HepG2 (cell line): ENCODE results near the gene PHACTR3. TPM values are rescaled to one million over a fixed set of nuclear protein-coding genes. Genes with fewer than 3 reads are reported as not detected.

Source experiments
- ATAC-seq: fragments of 200-7000 bp; cut with Tn5 transposase; 3 replicates; pipeline ENCODE4 v1.9.1; 2020; ENCODE audit warnings: mild to moderate bottlenecking, moderate library complexity
- BruUV-seq: library from RNA; stranded (reverse); fragments of 400-500 nt; replicated peaks from 2 replicates; lab custom pipeline; 2021; lab: Mats Ljungman, UMichigan
- CTCF ChIA-PET: fragments of 300-600 bp; formaldehyde crosslinking; extraction: SDS; loops from one replicate; lab custom pipeline; 2021; ENCODE audit warnings: low total read pairs, inconsistent platforms, low intra/inter-chr PET ratio; lab: Yijun Ruan, JAX
- POLR2A ChIA-PET: fragments of 350-600 bp; sonication (Branson Sonifier 250); formaldehyde crosslinking; loops from one replicate; lab custom pipeline; 2020; ENCODE audit warnings: antibody characterized with exemption, inconsistent platforms; lab: Yijun Ruan, JAX
- DNase-seq: peaks from one replicate; pipeline ENCODE4 v3.0.0-alpha.2; 2015; ENCODE audit warnings: low spot score
- FAIRE-seq: peaks from 3 replicates; lab custom pipeline; 2011; peaks lifted over from hg19 to GRCh38; lab: Jason Lieb, UNC
- H2AFZ ChIP-seq: one replicate; pipeline ENCODE4 v1.6.1; 2011; ENCODE audit warnings: low read length, inconsistent platforms
- H3K27ac ChIP-seq: fragments of 300-600 bp; 3 replicates; pipeline ENCODE4 v1.8.0; 2011; ENCODE audit warnings: mixed run types, mild to moderate bottlenecking, mixed read lengths, low read length, inconsistent platforms; ENCODE audit not compliant: insufficient read depth; ENCODE audit errors: extremely low read length
- H3K27me3 ChIP-seq, 2 experiments: fragments of 200-600 bp in 1 of 2; 2 replicates in 1 of 2; 3 replicates in 1 of 2; pipeline versions ENCODE4 v1.6.0 to v1.8.0; 2011; ENCODE audit warnings: low read length in 2 of 2, mild to moderate bottlenecking in 2 of 2, moderate library complexity in 2 of 2, inconsistent platforms in 1 of 2; ENCODE audit not compliant: insufficient read depth in 2 of 2, control insufficient read depth in 1 of 2
- H3K36me3 ChIP-seq, 2 experiments: fragments of 200-600 bp in 1 of 2; replicated peaks in 1 of 2; 2 replicates in 1 of 2; 3 replicates in 1 of 2; pipeline versions ENCODE4 v1.5.1 to v1.8.0; 2011; ENCODE audit warnings: low read length in 2 of 2, inconsistent platforms in 1 of 2; ENCODE audit not compliant: insufficient read depth in 2 of 2, control insufficient read depth in 1 of 2
- H3K4me1 ChIP-seq: 2 replicates; pipeline ENCODE4 v1.5.1; 2012; ENCODE audit warnings: low read length, inconsistent platforms; ENCODE audit not compliant: insufficient read depth
- H3K4me2 ChIP-seq: 2 replicates; pipeline ENCODE4 v1.6.0; 2011; ENCODE audit warnings: low read depth, low read length, inconsistent platforms
- H3K4me3 ChIP-seq, 3 experiments: fragments of 200-600 bp in 1 of 3; sonication (generic), shearing (Covaris generic) in 1 of 3; replicated peaks in 1 of 3; 2 replicates each; pipeline ENCODE4 v1.5.1; 2011 to 2016; ENCODE audit warnings: low read length in 3 of 3, inconsistent platforms in 2 of 3, low read depth in 2 of 3, mild to moderate bottlenecking in 2 of 3, control low read depth in 1 of 3, mixed read lengths in 1 of 3; ENCODE audit not compliant: insufficient read depth in 1 of 3
- H3K79me2 ChIP-seq: one replicate; pipeline ENCODE4 v1.6.1; 2011; ENCODE audit warnings: low read length, inconsistent platforms; ENCODE audit not compliant: insufficient read depth
- H3K9ac ChIP-seq: 2 replicates; pipeline ENCODE4 v1.6.0; 2011; ENCODE audit warnings: mild to moderate bottlenecking, low read depth, low read length, inconsistent platforms; ENCODE audit not compliant: insufficient read depth
- H3K9me3 ChIP-seq: 2 replicates; pipeline ENCODE4 v1.5.1; 2012; ENCODE audit warnings: mild to moderate bottlenecking, low read length
- H4K20me1 ChIP-seq: 2 replicates; pipeline ENCODE4 v1.6.0; 2011; ENCODE audit warnings: inconsistent platforms, mild to moderate bottlenecking, low read length, moderate library complexity; ENCODE audit not compliant: insufficient read depth
- ARNT2 ChIP-seq: sonication (generic); formaldehyde crosslinking; IDR thresholded peaks from 2 replicates; pipeline ENCODE4 v1.8.0; 2022; ENCODE audit warnings: mild to moderate bottlenecking, low read depth, missing genetic modification reagents, moderate library complexity
- BCL3 ChIP-seq: sonication (generic); formaldehyde crosslinking; IDR thresholded peaks from 2 replicates; pipeline ENCODE4 v1.5.1; 2020; ENCODE audit warnings: mild to moderate bottlenecking, missing genetic modification reagents, moderate library complexity
- DDIT3 ChIP-seq: sonication (generic); formaldehyde crosslinking; IDR thresholded peaks from 2 replicates; pipeline ENCODE4 v1.4.0; 2020; ENCODE audit warnings: mild to moderate bottlenecking, missing genetic modification reagents
- DMTF1 ChIP-seq: sonication (generic); formaldehyde crosslinking; IDR thresholded peaks from 2 replicates; pipeline ENCODE4 v1.4.0; 2020; ENCODE audit warnings: mild to moderate bottlenecking, missing genetic modification reagents
- E2F5 ChIP-seq: sonication (generic); formaldehyde crosslinking; conservative IDR thresholded peaks from 2 replicates; pipeline ENCODE4 v1.4.0; 2020; ENCODE audit warnings: missing genetic modification reagents
- GLI4 ChIP-seq: sonication (generic); formaldehyde crosslinking; IDR thresholded peaks from 2 replicates; pipeline ENCODE4 v1.5.1; 2020; ENCODE audit warnings: missing genetic modification reagents, mild to moderate bottlenecking, moderate library complexity, borderline replicate concordance
- JARID2 ChIP-seq: sonication (generic); formaldehyde crosslinking; IDR thresholded peaks from 2 replicates; pipeline ENCODE4 v1.8.1; 2023; ENCODE audit warnings: missing genetic modification reagents, inconsistent platforms; ENCODE audit not compliant: insufficient replicate concordance
- KLF12 ChIP-seq: sonication (generic); formaldehyde crosslinking; IDR thresholded peaks from 2 replicates; pipeline ENCODE4 v1.4.0; 2020; ENCODE audit warnings: missing genetic modification reagents, borderline replicate concordance
- SAFB2 ChIP-seq: sonication (generic); formaldehyde crosslinking; IDR thresholded peaks from 2 replicates; pipeline ENCODE4 v1.5.1; 2020; ENCODE audit warnings: missing genetic modification reagents, low read depth, mild to moderate bottlenecking, borderline replicate concordance
- SMAD9 ChIP-seq: sonication (generic); formaldehyde crosslinking; IDR thresholded peaks from 2 replicates; pipeline ENCODE4 v1.5.1; 2020; ENCODE audit warnings: mild to moderate bottlenecking, missing genetic modification reagents
- ZC3H4 ChIP-seq: sonication (generic); formaldehyde crosslinking; IDR thresholded peaks from 2 replicates; pipeline ENCODE4 v1.4.0; 2020; ENCODE audit warnings: missing genetic modification reagents, borderline replicate concordance
- ZFP91 ChIP-seq: sonication (generic); formaldehyde crosslinking; IDR thresholded peaks from 2 replicates; pipeline ENCODE4 v1.9.0; 2022; ENCODE audit warnings: missing genetic modification reagents, mild to moderate bottlenecking, borderline replicate concordance
- ZNF253 ChIP-seq: sonication (generic); formaldehyde crosslinking; IDR thresholded peaks from 2 replicates; pipeline ENCODE4 v1.8.0; 2022; ENCODE audit warnings: mild to moderate bottlenecking, missing genetic modification reagents, borderline replicate concordance
- ZNF761 ChIP-seq: sonication (generic); formaldehyde crosslinking; conservative IDR thresholded peaks from 2 replicates; pipeline ENCODE4 v1.4.0; 2020; ENCODE audit warnings: mild to moderate bottlenecking, missing genetic modification reagents
- ZNF782 ChIP-seq: sonication (generic); formaldehyde crosslinking; IDR thresholded peaks from 2 replicates; pipeline ENCODE4 v1.4.0; 2020; ENCODE audit warnings: missing genetic modification reagents, mild to moderate bottlenecking, borderline replicate concordance
- WGBS: methylation state at CpG from one replicate; pipeline ENCODE4 v1.1.6; 2017; ENCODE audit warnings: low lambda C conversion rate; 5-methylcytosine and 5-hydroxymethylcytosine counted together
- in situ Hi-C: cut with HindIII; loops from 2 replicates; pipeline ENCODE4 v1.10.0; 2017; ENCODE audit warnings: low pct_unique_long_range_greater_than_20kb; ENCODE audit not compliant: extremely low pct_ligation_motif_present
- intact Hi-C: fragments of 100-400 bp; cut with micrococcal nuclease; formaldehyde crosslinking; loops from one replicate; pipeline ENCODE4 v1.10.0; 2022; ENCODE audit not compliant: unreplicated experiment
- polyA plus RNA-seq, 8 experiments: library from polyadenylated mRNA; depleted of rRNA in 3 of 8; stranded (reverse) in 7 of 8; unstranded in 1 of 8; fragments of >200 nt; fragmentation: Illumina TruSeq in 4 of 8; extraction: Trizol in 4 of 8; gene quantifications; 2 replicates each; pipeline versions ENCODE4 v1.2.1 to v1.2.3, GENCODE V29; 2011 to 2016; ENCODE audit warnings: low read depth in 4 of 8, missing spikeins in 1 of 8, mixed read lengths in 1 of 8; ENCODE audit not compliant: insufficient read depth in 1 of 8
- total RNA-seq, 5 experiments: library from RNA; depleted of rRNA; stranded (reverse); fragments of >200 nt; fragmentation: Illumina TruSeq; extraction: Trizol; gene quantifications; 2 replicates each; pipeline ENCODE4 v1.2.3, GENCODE V29; 2016; ENCODE audit warnings: low read depth in 1 of 5

The PHACTR3 gene
- total and polyA plus RNA-seq, 2 of the 13 experiments (the other 11 are each of a cell fraction or from before 2014, with no cell fraction given): not detected

- no peak for TF ChIP-seq ZNF253 (CRISPR knock-in tag)
Observed at GRCh38 chr20:59587570-59587969, 16.8 kb upstream of the PHACTR3 start (continued).

- in situ Hi-C loops: no loop called here
- POLR2A ChIA-PET: no interaction called here
Observed at GRCh38 chr20:59588236-59588855, 16.0 kb upstream of the PHACTR3 start.

More at GRCh38 chr20:59588236-59588855, 16.0 kb upstream of the PHACTR3 start:
- CTCF ChIA-PET: no interaction called here
- DNase-seq (no peak), FAIRE-seq (no peak), ATAC-seq (no peak)
- no peak overlapping the region for H2AFZ ChIP-seq
- H3K9me3 ChIP-seq: no peaks in the 10 kb centered on the region
- peaks cover 6 to 81% of the 10 kb centered on the region in 2 experiments for H3K27me3 ChIP-seq
- BruUV-seq: no TSS peak
- H3K36me3 ChIP-seq: no peaks in the 10 kb centered on the region
- H3K4me3 ChIP-seq: no peak overlapping the region
- 0 out of 2 replicates have a peak, but pooled peaks cover 5% of the 10 kb centered on the region for H3K4me1 ChIP-seq
- no peak overlapping the region for H3K9ac ChIP-seq
- H4K20me1 ChIP-seq: no peaks in the 10 kb centered on the region
- WGBS: 30% methylated on average over 13 of the region's 13 CpGs
- no peak overlapping the region for H3K27ac ChIP-seq
- intact Hi-C loops: no loop called here
- TF ChIP-seq ZNF761 (CRISPR knock-in tag) (no peak), ZC3H4 (CRISPR knock-in tag) (no peak), ZFP91 (CRISPR knock-in tag) (no peak), SAFB2 (CRISPR knock-in tag) (no peak), DDIT3 (CRISPR knock-in tag) (no peak), JARID2 (CRISPR knock-in tag) (no peak), SMAD9 (no peak), DMTF1 (CRISPR knock-in tag) (no peak), ZNF782 (CRISPR knock-in tag) (no peak), GLI4 (CRISPR knock-in tag) (no peak), BCL3 (CRISPR knock-in tag) (no peak), E2F5 (CRISPR knock-in tag) (no peak), ARNT2 (CRISPR knock-in tag) (no peak), KLF12 (CRISPR knock-in tag) (no peak)
- no peaks in the 10 kb centered on the region for H3K79me2 ChIP-seq
- H3K4me2 ChIP-seq: no peak overlapping the region
